GM12878 (cell line): ENCODE results near the gene RSRC1. TPM values are rescaled to one million over a fixed set of nuclear protein-coding genes. Genes with fewer than 3 reads are reported as not detected.
"Not testable (repeated sequence)": the region's sequence is repeated elsewhere in the genome, so short reads cannot be mapped to it uniquely, and the experiment has no call there.

Source experiments
- ATAC-seq: fragments of 200-7000 bp; cut with Tn5 transposase; 3 replicates; pipeline ENCODE4 v1.9.1; 2020; ENCODE audit warnings: mild to moderate bottlenecking, moderate library complexity
- BruUV-seq: library from RNA; stranded (reverse); fragments of 400-500 nt; replicated peaks from 2 replicates; lab custom pipeline; 2021; lab: Mats Ljungman, UMichigan
- CTCF ChIA-PET: fragments of 300-600 bp; sonication (Branson Sonifier 250); formaldehyde crosslinking; extraction: SDS; loops from one replicate; lab custom pipeline; 2021; ENCODE audit warnings: inconsistent platforms; lab: Yijun Ruan, JAX
- POLR2A ChIA-PET: fragments of 350-600 bp; formaldehyde crosslinking; extraction: SDS; loops from one replicate; lab custom pipeline; 2021; ENCODE audit warnings: inconsistent platforms; lab: Charles Lee
- RAD21 ChIA-PET: fragments of 300-600 bp; sonication (Branson Sonifier 250); formaldehyde crosslinking; loops from one replicate; lab custom pipeline; 2023; ENCODE audit warnings: antibody characterized with exemption; ENCODE audit not compliant: unreplicated experiment; lab: Charles Lee
- SMC1A ChIA-PET: fragments of 300-600 bp; sonication (Branson Sonifier 250); formaldehyde crosslinking; loops from one replicate; lab custom pipeline; 2023; ENCODE audit not compliant: unreplicated experiment, uncharacterized antibody; lab: Charles Lee
- DNase-seq: peaks from one replicate; pipeline ENCODE4 v3.0.0-alpha.2; 2011; ENCODE audit warnings: low read depth, low spot score
- FAIRE-seq: peaks from 3 replicates; lab custom pipeline; 2011; peaks lifted over from hg19 to GRCh38; lab: Jason Lieb, UNC
- H2AFZ ChIP-seq: 2 replicates; pipeline ENCODE4 v1.6.0; 2011; ENCODE audit warnings: low read depth, low read length, control low read depth; ENCODE audit not compliant: control insufficient read depth
- H3K27ac ChIP-seq: 2 replicates; pipeline ENCODE4 v1.5.1; 2011; ENCODE audit warnings: control low read depth; ENCODE audit not compliant: control insufficient read depth, insufficient read depth
- H3K27me3 ChIP-seq, 2 experiments: replicated peaks in 1 of 2; 2 replicates each; pipeline versions ENCODE4 v1.6.0 to v1.6.1; 2011; ENCODE audit warnings: low read length in 1 of 2; ENCODE audit not compliant: control insufficient read depth in 2 of 2, insufficient read depth in 2 of 2
- H3K36me3 ChIP-seq, 2 experiments: 2 replicates each; pipeline ENCODE4 v1.5.1; 2011; ENCODE audit warnings: low read length in 1 of 2; ENCODE audit not compliant: control insufficient read depth in 2 of 2, insufficient read depth in 2 of 2
- H3K4me1 ChIP-seq: 2 replicates; pipeline ENCODE4 v1.6.1; 2011; ENCODE audit warnings: mild to moderate bottlenecking, low read length, moderate library complexity, mixed read lengths; ENCODE audit not compliant: control insufficient read depth, insufficient read depth
- H3K4me2 ChIP-seq: 2 replicates; pipeline ENCODE4 v1.6.0; 2011; ENCODE audit warnings: control low read depth; ENCODE audit not compliant: control insufficient read depth, insufficient read depth
- H3K4me3 ChIP-seq: fragments of 200-600 bp; sonication (generic); 2 replicates; pipeline ENCODE4 v1.5.1; 2016
- H3K79me2 ChIP-seq: 2 replicates; pipeline ENCODE4 v1.6.0; 2011; ENCODE audit warnings: low read length; ENCODE audit not compliant: control insufficient read depth, insufficient read depth
- H3K9ac ChIP-seq: 2 replicates; pipeline ENCODE4 v1.8.0; 2011; ENCODE audit warnings: low read length, control low read depth, mixed read lengths; ENCODE audit not compliant: control insufficient read depth, insufficient read depth
- H3K9me3 ChIP-seq: replicated peaks from 3 replicates; pipeline ENCODE4 v1.5.1; 2011; ENCODE audit warnings: mild to moderate bottlenecking, low read length; ENCODE audit not compliant: control insufficient read depth, insufficient read depth
- H4K20me1 ChIP-seq: 2 replicates; pipeline ENCODE4 v1.6.0; 2011; ENCODE audit not compliant: control insufficient read depth, insufficient read depth
- ELK1 ChIP-seq: IDR thresholded peaks from 2 replicates; pipeline ENCODE4 v1.6.1; 2012; ENCODE audit warnings: low read depth, low read length, improper control_type of control experiment
- WGBS: methylation state at CpG from one replicate; pipeline ENCODE4 v1.1.6; 2016; ENCODE audit warnings: low lambda C conversion rate; ENCODE audit not compliant: insufficient replicate concordance, insufficient coverage; ENCODE audit errors: missing lambda C conversion rate; 5-methylcytosine and 5-hydroxymethylcytosine counted together
- in situ Hi-C: fragments of 300-500 bp; cut with MboI; formaldehyde crosslinking; loops from 9 replicates; pipeline ENCODE4 v1.14.3; 2018; ENCODE audit warnings: mixed read lengths
- intact Hi-C: fragments of 100-400 bp; cut with micrococcal nuclease; formaldehyde crosslinking; loops from one replicate; pipeline ENCODE4 v1.14.2; 2022; ENCODE audit not compliant: unreplicated experiment
- polyA plus RNA-seq, 11 experiments: library from polyadenylated mRNA; depleted of rRNA in 4 of 11; unstranded in 6 of 11; stranded (reverse) in 5 of 11; fragments of >200 nt; fragmentation: Nextera tagmentation in 4 of 11; fragmentation: Illumina TruSeq in 1 of 11; extraction: Ambion mirVana in 4 of 11; extraction: Trizol in 1 of 11; gene quantifications; 1 replicate in 1 of 11; 2 replicates in 10 of 11; pipeline versions ENCODE4 v1.2.1 to v1.2.3, GENCODE V29; 2011 to 2016; ENCODE audit warnings: inconsistent platforms in 2 of 11, missing spikeins in 2 of 11, low read depth in 1 of 11
- total RNA-seq, 4 experiments: library from RNA; depleted of rRNA in 3 of 4; stranded (reverse); fragments of >200 nt in 3 of 4; fragmentation: Illumina TruSeq in 1 of 4; extraction: Trizol in 1 of 4; gene quantifications; 2 replicates each; pipeline versions ENCODE4 v1.2.1 to v1.2.3, GENCODE V29; 2013 to 2021

Gene RSRC1
- total and polyA plus RNA-seq, 10 of the 15 experiments (the other 5 are each of a cell fraction or from before 2014, with no cell fraction given), result 16.4 to 85.9 (median 42.0) TPM

GRCh38 chr3:158494673-158495072 lies 384.8 kb downstream of the RSRC1 start:
- no peak for ATAC-seq
- no peaks in the 10 kb centered on the region for H3K27me3 ChIP-seq
- H3K79me2 ChIP-seq, result no peaks in the 10 kb centered on the region
- no peaks in the 10 kb centered on the region for H4K20me1 ChIP-seq
- in situ Hi-C loops (no loop called here), intact Hi-C loops (no loop called here)
- H3K36me3 ChIP-seq, result no peaks in the 10 kb centered on the region
- ChIA-PET SMC1A (interaction anchor here (0.7 to 1.2 kb wide), 2 partner anchors 8 to 138 kb away, joined by 3 to 5 read pairs; no protein-coding TSS in a partner anchor), POLR2A (no interaction called here), CTCF (interaction anchor here (0.8 kb wide), 1 partner anchor 962 kb away, joined by 3 read pairs; no protein-coding TSS in a partner anchor), RAD21 (no interaction called here)
- H3K27ac ChIP-seq, result no peak overlapping the region
- H3K4me3 ChIP-seq, result no peak overlapping the region
- H3K4me1 ChIP-seq, result no peaks in the 10 kb centered on the region
- H2AFZ ChIP-seq, result no peak overlapping the region
- TF ChIP-seq ELK1, result no peak
- H3K9ac ChIP-seq, result no peak overlapping the region
- H3K9me3 ChIP-seq, result no peaks in the 10 kb centered on the region
- FAIRE-seq, result no peak
- no peak for DNase-seq
- no peak overlapping the region for H3K4me2 ChIP-seq
- no TSS peak for BruUV-seq
- 84% methylated on average over 5 of the region's 5 CpGs for WGBS

DNA sequence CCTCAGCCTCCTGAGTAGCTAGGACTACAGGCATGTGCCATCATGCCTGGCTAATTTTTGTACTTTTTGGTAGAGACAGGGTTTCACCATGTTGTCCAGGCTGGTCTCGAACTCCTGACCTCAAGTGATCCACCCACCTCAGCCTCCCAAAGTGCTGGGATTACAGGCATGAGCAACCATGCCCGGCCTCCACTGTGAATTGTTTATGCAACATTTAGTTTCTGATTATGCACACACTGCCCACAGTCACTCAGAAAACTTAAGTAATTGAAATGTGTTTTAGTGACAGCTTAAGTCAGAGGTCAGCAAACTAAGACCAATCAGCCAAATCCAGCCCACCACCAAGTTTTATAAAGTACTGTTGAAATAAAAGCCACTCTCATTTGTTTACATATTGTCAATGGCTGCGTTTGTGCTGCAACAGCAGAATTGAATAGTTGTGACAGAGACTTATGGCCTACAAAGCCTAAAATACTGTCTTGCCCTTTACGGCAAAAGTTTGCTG lies 385.6 kb downstream of the RSRC1 start:
- CTCF ChIA-PET, intact Hi-C loops: not testable (repeated sequence)

More for the DNA sequence above, 385.6 kb downstream of the RSRC1 start:
- H3K4me1 ChIP-seq, DNase-seq, FAIRE-seq, SMC1A ChIA-PET, H3K79me2 ChIP-seq, in situ Hi-C loops, H3K4me2 ChIP-seq, H3K9ac ChIP-seq, H3K4me3 ChIP-seq, H3K27ac ChIP-seq, H3K36me3 ChIP-seq, RAD21 ChIA-PET, H2AFZ ChIP-seq, ATAC-seq, H3K9me3 ChIP-seq, H3K27me3 ChIP-seq, H4K20me1 ChIP-seq, BruUV-seq, POLR2A ChIA-PET: not testable (repeated sequence)
- 85% methylated on average over 4 of the region's 4 CpGs for WGBS
